ENCODE data around the gene CUBN. TPM values are rescaled to one million over a fixed set of nuclear protein-coding genes. Genes with fewer than 3 reads are reported as not detected.
A peak's percentile ranks its signal among the peaks of the same experiment; 100 is the strongest.

CUBN gene
- polyA plus RNA-seq, 5 donors = 2.1 to 6.2 (median 3.4) TPM

- DNase-seq = no peak
Measured at GRCh38 chr10:17109046-17109445, 20.6 kb downstream of the CUBN start.

- no peak for DNase-seq
Measured at GRCh38 chr10:17106991-17107390, 22.6 kb downstream of the CUBN start.

GRCh38 chr10:17101910-17102266, 27.7 kb downstream of the CUBN start:
- DNase-seq = no peak

GRCh38 chr10:17101257-17101909, 28.2 kb downstream of the CUBN start:
- DNase-seq = no peak

- DNase-seq = no peak
Measured at GRCh38 chr10:17100586-17100985, 29.0 kb downstream of the CUBN start.

GRCh38 chr10:17098012-17098411, 31.6 kb downstream of the CUBN start:
- no peak for DNase-seq

- no peak for DNase-seq
Measured at GRCh38 chr10:17094844-17095243, 34.8 kb downstream of the CUBN start.

GRCh38 chr10:17092986-17093803, 36.4 kb downstream of the CUBN start:
- DNase-seq = no peak

GRCh38 chr10:17092216-17092944, 37.2 kb downstream of the CUBN start:
- no peak for DNase-seq

- no peak for DNase-seq
Measured at GRCh38 chr10:17088118-17088806, 41.3 kb downstream of the CUBN start.

- no peak for DNase-seq
Measured at GRCh38 chr10:17086865-17087367, 42.7 kb downstream of the CUBN start.

GRCh38 chr10:17085011-17085725, 44.4 kb downstream of the CUBN start:
- peak; percentile 45 to 52 for DNase-seq

GRCh38 chr10:17084258-17084657, 45.4 kb downstream of the CUBN start:
- DNase-seq = no peak

GRCh38 chr10:17081431-17081830, 48.2 kb downstream of the CUBN start:
- DNase-seq = no peak

- no peak for DNase-seq
Measured at GRCh38 chr10:17077890-17078289, 51.7 kb downstream of the CUBN start.

- DNase-seq = peak in 1 of 2 donors; percentile 47
Measured at GRCh38 chr10:17077346-17077781, 52.2 kb downstream of the CUBN start.

GRCh38 chr10:17076626-17077345, 52.8 kb downstream of the CUBN start:
- no peak for DNase-seq

- DNase-seq = no peak
Measured at GRCh38 chr10:17075533-17076359, 53.9 kb downstream of the CUBN start.

- DNase-seq = no peak
Measured at GRCh38 chr10:17074541-17074847, 55.1 kb downstream of the CUBN start.

All from right lung (tissue), 5 donors.